Heart right ventricle (tissue), 16 donors: Measurements from ENCODE around the gene SATB2. TPM values are rescaled to one million over a fixed set of nuclear protein-coding genes. Genes with fewer than 3 reads are reported as not detected.

ENCODE experiments used
- ATAC-seq, 8 donors: fragments of 200-7000 bp; cut with Tn5 transposase; one replicate each; pipeline ENCODE4 v1.9.1; 2020; ENCODE audit warnings: mild to moderate bottlenecking in 8 of 8, moderate library complexity in 8 of 8, moderate number of reproducible peaks in 1 of 8
- DNase-seq, 2 donors: peaks; one replicate each; pipeline ENCODE4 v3.0.0-alpha.2; 2020
- H3K27ac ChIP-seq, 10 donors: fragments of 200-600 bp; sonication (generic) in 2 of 10; one replicate each; pipeline versions ENCODE4 v1.5.0 to v1.8.0; 2020 to 2022; ENCODE audit warnings: mild to moderate bottlenecking in 3 of 10
- H3K27me3 ChIP-seq, 7 donors: fragments of 200-600 bp; one replicate each; pipeline ENCODE4 v1.8.0; 2021 to 2022; ENCODE audit warnings: mild to moderate bottlenecking in 2 of 7
- H3K36me3 ChIP-seq, 9 donors: fragments of 200-600 bp; sonication (generic) in 1 of 9; one replicate each; pipeline versions ENCODE4 v1.5.0 to v1.8.0; 2020 to 2022; ENCODE audit warnings: mild to moderate bottlenecking in 2 of 9
- H3K4me1 ChIP-seq, 9 donors: fragments of 200-600 bp; sonication (generic) in 1 of 9; one replicate each; pipeline versions ENCODE4 v1.5.0 to v1.8.0; 2020 to 2022; ENCODE audit warnings: mild to moderate bottlenecking in 4 of 9
- H3K4me3 ChIP-seq, 10 donors: fragments of 200-600 bp; sonication (generic) in 2 of 10; one replicate each; pipeline versions ENCODE4 v1.5.0 to v1.8.0; 2020 to 2022; ENCODE audit warnings: mild to moderate bottlenecking in 7 of 10, moderate library complexity in 2 of 10
- H3K9me3 ChIP-seq, 11 donors: fragments of 200-600 bp in 10 of 11; sonication (generic) in 2 of 11; one replicate each; pipeline versions ENCODE4 v1.5.0 to v1.8.0; 2013 to 2022; ENCODE audit warnings: mild to moderate bottlenecking in 2 of 11, control low read depth in 1 of 11, moderate library complexity in 1 of 11
- WGBS, 2 donors: extraction: QIAGEN DNeasy Blood & Tissue Kit; methylation state at CpG; one replicate each; pipeline ENCODE4 v1.1.7; 2013; ENCODE audit warnings: inconsistent platforms in 1 of 2; 5-methylcytosine and 5-hydroxymethylcytosine counted together
- intact Hi-C, 10 donors: fragments of 100-400 bp; cut with DNase I; formaldehyde crosslinking; loops; one replicate each; pipeline versions ENCODE4 v1.11.1 to v1.14.2; 2022
- polyA plus RNA-seq, 2 donors: library from polyadenylated mRNA; stranded (reverse); fragments of 200-250 nt; gene quantifications; one replicate each; pipeline ENCODE4 v1.2.3, GENCODE V29; 2013
- total RNA-seq, 10 donors: library from RNA; stranded (reverse); fragmentation: NEBNext Ultra II Directional in 3 of 10; extraction: Animal tissue kit (Norgen Biotek cat#: 25700) in 3 of 10; gene quantifications; one replicate each; pipeline versions ENCODE4 v1.2.1 to v1.2.4, GENCODE V29; 2021 to 2023
- TF ChIP-seq, protein P1 (sequence below), 9 donors: fragments of 200-600 bp; sonication (generic) in 2 of 9; IDR thresholded peaks; one replicate each; pipeline versions ENCODE4 v1.5.0 to v1.8.0; 2021 to 2022; ENCODE audit warnings: antibody characterized with exemption in 9 of 9, mild to moderate bottlenecking in 5 of 9, moderate library complexity in 1 of 9
- donor health status: Arrhythmogenic right ventricular cardiomyopathy.
- donor health status: ischemic (EF 13 %, LVEDD 7.1; RV severe dilation, severe dysfunction).
- donor health status: healthy with polysubstance abuse.
- donor health status: DM: no; HTN: yes; CAD: no.
- donor health status: DM: no; HTN: no; CAD: no.
- donor health status: ischemic (EF 25% LVEDD 6.9; RV normal size, moderate dysfunction).
- donor health status: ischemic (EF 25% LVEDD 5.7; RV mildly dilated, moderate dysfunction).
- donor health status: healthy.
- donor health status: DM: yes; HTN: yes; CAD: no.
- donor health status: Ischemic cardiomyopathy.
- donor health status: ischemic (EF 35%, LVEDD 5.7; RV mildly dilated, moderate dysfunction).
- donor health status: nonischemic (EF 11% LVEDD 7.7; RV severe dilation, severe dysfunction).
- donor health status: DM: yes; HTN: yes; CAD: no.
- donor health status: PGD.
- donor health status: ischemic (EF 29% LVEDD 5.4; RV normal size, mild dysfunction).
- donor health status: nonischemic (EF 23%, LVEDD 6.1; RV moderate dilation, normal function).

SATB2 gene
- total and polyA plus RNA-seq, 12 donors = 0.29 to 2.3 (median 0.70) TPM

DNA sequence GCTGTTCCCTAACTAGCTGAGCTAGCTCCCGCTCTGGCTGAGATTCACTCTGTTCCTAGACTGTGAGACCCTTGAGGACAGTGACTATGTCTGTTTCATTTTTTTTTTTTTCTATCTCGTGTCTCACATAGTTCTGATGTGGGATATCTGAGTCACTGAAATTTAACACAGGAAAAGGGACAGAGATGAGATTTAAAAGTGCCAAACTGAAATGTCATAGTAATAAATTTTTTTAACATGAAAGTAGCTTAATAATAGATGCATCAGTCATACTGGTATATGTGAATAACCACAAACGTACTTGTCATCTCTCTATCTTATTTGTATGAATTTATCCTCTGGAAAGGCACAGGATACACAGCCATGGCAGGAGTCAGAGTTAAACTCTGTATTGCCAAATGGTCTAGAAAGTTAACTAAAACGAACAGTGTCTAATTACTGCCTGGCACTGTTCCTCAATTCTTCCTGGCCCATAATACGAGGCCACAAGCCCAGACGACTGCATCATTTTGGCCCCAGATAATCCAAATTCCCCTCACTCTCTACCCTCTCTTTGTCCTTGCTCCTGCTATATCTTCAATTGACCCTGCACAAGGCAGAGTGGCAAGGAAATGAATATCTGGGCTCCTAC, 87.5 kb downstream of the SATB2 start:
- Histone ChIP-seq H3K27me3 (no peaks in the 10 kb centered on the region), H3K36me3 (no peaks in the 10 kb centered on the region), H3K4me3 (no peak overlapping the region), H3K4me1 (no peaks in the 10 kb centered on the region), H3K9me3 (no peaks in the 10 kb centered on the region), H3K27ac (no peak overlapping the region)
- 60 to 66% methylated on average over 6 of the region's 6 CpGs for WGBS, 2 donors
- TF ChIP-seq, protein P1, sequence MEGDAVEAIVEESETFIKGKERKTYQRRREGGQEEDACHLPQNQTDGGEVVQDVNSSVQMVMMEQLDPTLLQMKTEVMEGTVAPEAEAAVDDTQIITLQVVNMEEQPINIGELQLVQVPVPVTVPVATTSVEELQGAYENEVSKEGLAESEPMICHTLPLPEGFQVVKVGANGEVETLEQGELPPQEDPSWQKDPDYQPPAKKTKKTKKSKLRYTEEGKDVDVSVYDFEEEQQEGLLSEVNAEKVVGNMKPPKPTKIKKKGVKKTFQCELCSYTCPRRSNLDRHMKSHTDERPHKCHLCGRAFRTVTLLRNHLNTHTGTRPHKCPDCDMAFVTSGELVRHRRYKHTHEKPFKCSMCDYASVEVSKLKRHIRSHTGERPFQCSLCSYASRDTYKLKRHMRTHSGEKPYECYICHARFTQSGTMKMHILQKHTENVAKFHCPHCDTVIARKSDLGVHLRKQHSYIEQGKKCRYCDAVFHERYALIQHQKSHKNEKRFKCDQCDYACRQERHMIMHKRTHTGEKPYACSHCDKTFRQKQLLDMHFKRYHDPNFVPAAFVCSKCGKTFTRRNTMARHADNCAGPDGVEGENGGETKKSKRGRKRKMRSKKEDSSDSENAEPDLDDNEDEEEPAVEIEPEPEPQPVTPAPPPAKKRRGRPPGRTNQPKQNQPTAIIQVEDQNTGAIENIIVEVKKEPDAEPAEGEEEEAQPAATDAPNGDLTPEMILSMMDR (IDR thresholded peaks at IDR 0.05) = no peak
- intact Hi-C loops = no loop called here
- DNase-seq (no peak), ATAC-seq (no peak)

DNA sequence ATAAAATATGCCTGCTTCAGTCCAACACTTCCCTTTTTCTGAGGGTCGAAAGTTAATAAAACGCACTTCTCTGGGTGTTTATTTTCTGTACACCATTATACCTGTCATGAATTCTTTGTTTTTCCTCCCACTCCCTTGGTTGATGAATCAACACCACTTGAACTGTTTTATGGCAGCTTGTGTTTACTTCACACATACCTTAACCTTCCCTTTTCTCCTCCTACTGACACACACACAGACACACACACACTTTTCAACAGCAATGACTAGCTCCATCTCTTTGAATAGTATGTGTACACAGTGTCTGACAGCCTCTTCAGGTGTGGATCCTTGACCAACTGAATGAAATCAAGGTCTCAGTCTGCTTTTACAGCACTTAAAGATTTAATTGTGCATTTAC, 91.3 kb downstream of the SATB2 start:
- Histone ChIP-seq H3K9me3 (no peaks in the 10 kb centered on the region), H3K4me1 (no peaks in the 10 kb centered on the region), H3K27me3 (no peaks in the 10 kb centered on the region), H3K4me3 (no peak overlapping the region), H3K36me3 (no peaks in the 10 kb centered on the region), H3K27ac (no peak overlapping the region)
- TF ChIP-seq, protein P1 (IDR thresholded peaks at IDR 0.05) = no peak
- ATAC-seq (no peak), DNase-seq (no peak)
- WGBS, 2 donors = 86 to 90% methylated on average over 2 of the region's 2 CpGs
- intact Hi-C loops = no loop called here

DNA sequence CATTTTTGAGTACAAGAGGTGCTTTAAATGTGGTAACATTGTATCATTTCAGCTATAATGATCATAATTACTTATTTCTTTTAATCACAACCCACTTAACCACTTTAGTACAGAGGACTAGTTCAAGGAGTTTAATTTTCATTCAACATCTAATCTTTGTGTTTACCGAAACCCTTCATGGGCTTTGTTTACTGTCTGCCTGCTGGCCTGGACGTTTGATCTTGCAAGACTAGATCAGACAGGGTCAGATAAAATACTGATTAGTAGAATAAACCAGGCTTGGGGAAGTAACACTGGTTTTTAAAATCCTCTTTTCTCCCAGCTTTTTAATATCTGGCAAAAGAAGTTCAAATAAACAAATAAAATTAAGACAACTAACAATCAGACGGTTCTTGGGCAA, 93.6 kb downstream of the SATB2 start:
- TF ChIP-seq, protein P1 (IDR thresholded peaks at IDR 0.05) = no peak
- Histone ChIP-seq H3K4me3 (no peak overlapping the region), H3K27ac (no peak overlapping the region), H3K27me3 (no peaks in the 10 kb centered on the region), H3K4me1 (no peaks in the 10 kb centered on the region), H3K9me3 (no peaks in the 10 kb centered on the region), H3K36me3 (no peaks in the 10 kb centered on the region)
- ATAC-seq (no peak), DNase-seq (no peak)
- WGBS, 2 donors = 66 to 68% methylated on average over 3 of the region's 3 CpGs
- intact Hi-C loops = no loop called here

DNA sequence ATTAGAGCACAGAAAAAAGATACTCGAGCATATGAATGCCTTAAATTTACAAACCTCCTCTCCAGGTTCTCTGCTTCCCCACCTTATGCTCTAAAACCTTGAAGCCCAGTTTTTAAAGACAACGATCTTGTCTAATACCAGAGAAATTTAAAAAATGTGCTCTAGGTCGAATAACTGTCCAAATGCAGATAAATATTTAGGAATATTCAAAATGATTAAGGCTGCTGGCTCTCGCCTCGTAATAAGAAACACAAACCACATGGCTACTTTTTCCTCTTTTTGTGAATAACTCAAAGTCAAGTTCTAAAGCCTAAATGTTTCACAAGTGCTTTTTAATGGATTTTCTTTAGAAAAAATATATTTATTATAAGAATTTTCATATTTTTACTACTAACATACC, 101.3 kb downstream of the SATB2 start:
- no peak for ATAC-seq
- TF ChIP-seq, protein P1 (IDR thresholded peaks at IDR 0.05) = no peak
- Histone ChIP-seq H3K36me3 (no peaks in the 10 kb centered on the region), H3K4me1 (no peaks in the 10 kb centered on the region), H3K4me3 (no peak overlapping the region), H3K9me3 (no peaks in the 10 kb centered on the region), H3K27ac (no peak overlapping the region), H3K27me3 (no peaks in the 10 kb centered on the region)
- no peak for DNase-seq
- intact Hi-C loops = no loop called here
- 72 to 75% methylated on average over 5 of the region's 5 CpGs for WGBS, 2 donors
